Measurements from ENCODE around the gene DESI2.
"Not testable (repeated sequence)": the region's sequence is repeated elsewhere in the genome, so short reads cannot be mapped to it uniquely, and the experiment has no call there.

DESI2 gene

DNA sequence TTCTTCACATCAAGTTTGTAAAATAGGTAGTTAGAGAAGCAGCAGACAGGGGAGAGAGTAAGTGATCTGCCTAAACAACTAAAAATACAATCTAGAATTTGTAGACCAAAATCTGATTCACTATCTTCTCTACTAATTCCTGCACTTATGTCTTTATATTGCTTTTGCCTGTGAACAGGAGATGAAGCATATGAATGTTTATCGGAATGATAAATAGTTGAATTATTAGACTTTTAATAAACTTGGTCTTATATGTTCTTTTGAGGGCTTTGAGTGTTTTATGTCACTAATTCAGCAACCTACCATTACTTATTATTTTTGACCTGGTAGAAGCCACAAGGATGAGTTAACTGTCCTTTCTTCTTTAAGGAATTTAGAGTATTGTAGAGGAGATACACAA, 2.3 kb downstream of the DESI2 start:
- FAIRE-seq: no peak

DNA sequence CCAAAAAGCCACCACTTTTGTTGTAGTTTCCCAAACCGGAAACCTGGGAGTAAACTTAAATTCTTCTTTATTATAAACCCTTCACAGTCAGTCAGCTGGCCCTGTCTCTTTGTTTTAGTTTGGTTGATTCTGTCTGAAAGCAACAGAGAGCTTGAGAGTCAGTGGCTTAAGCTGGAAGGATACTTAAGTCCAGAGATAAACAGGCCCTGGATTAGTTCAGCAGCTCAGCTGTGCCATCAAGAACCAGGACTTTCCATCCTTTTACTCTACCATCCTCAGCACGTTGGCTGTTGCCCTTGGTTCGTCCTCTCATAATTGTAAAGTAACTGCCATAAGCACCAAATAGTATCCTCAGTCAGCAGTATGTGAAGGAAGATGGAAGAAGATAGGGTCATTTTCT, 4.5 kb downstream of the DESI2 start:
- FAIRE-seq: no peak

DNA sequence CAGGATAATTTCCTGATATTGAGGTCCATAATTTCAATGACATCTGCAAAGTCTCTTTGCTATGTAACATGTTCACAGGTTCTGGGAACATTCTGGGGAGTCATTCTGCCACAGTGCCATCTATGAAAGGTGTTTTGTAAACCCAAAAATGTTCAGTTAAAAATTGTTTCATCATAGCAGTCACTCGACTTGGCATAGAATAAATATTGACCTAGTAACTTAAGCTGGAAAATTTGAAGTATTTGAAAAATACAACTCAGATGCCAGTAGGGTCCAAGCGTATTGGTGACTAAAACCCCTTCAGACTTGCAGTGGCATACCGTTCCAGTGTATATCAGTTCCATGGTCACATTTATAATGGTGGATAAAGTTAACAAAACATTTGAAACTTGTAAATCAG, 6.8 kb downstream of the DESI2 start:
- FAIRE-seq: no peak

DNA sequence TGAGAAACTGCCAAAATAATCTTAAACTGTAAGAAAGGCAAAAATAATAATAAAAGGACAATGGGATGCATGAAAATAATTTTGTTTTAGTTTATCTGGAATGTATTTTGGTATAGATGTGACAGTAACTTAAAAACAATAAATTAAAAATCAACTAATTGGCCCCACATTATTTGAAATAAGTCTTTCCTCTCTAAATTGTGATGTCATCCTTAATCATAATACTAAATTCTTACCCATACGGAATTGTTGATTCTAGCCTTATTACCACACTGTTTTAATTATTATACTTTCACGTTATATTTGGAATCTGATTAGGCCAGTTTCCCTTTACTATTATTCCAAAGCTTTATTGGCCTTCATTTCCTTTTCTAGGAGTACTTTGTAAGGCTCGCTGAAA, 7.7 kb downstream of the DESI2 start:
- no peak for FAIRE-seq

DNA sequence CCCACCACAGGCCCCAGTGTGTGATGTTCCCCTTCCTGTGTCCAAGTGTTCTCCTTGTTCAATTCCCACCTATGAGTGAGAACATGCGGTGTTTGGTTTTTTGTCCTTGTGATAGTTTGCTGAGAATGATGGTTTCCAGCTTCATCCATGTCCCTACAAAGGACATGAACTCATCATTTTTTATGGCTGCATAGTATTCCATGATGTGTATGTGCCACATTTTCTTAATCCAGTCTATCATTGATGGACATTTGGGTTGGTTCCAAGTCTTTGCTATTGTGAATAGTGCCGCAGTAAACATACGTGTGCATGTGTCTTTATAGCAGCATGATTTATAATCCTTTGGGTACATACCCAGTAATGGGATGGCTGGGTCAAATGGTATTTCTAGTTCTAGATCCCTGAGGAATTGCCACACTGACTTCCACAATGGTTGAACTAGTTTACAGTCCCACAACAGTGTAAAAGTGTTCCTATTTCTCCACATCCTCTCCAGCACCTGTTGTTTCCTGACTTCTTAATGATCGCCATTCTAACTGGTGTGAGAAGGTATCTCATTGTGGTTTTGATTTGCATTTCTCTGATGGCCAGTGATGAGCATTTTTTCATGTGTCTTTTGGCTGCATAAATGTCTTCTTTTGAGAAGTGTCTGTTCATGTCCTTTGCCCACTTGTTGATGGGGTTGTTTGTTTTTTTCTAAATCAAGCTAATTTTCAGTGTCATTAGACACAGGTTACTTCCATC, 8.8 kb downstream of the DESI2 start:
- FAIRE-seq: not testable (repeated sequence)

DNA sequence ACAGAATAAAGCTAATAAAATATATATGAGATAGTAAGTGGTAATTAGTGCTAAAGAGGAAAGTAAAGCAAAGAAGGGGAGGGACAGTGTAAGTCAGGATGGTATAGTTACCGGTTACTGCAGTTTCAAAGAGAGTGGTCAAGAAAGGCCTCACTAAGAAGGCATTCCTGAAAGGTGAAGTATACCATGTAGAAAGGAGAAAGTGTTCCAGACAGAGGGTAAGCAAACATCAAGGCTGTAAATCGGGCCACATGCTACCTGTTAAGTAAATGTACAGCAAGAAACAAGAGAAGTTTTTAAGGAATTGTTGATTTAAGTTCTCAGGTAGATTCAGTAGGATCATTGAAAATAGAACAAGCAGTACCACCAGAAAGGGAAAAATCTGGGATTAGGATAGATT, 9.7 kb downstream of the DESI2 start:
- no peak for FAIRE-seq

DNA sequence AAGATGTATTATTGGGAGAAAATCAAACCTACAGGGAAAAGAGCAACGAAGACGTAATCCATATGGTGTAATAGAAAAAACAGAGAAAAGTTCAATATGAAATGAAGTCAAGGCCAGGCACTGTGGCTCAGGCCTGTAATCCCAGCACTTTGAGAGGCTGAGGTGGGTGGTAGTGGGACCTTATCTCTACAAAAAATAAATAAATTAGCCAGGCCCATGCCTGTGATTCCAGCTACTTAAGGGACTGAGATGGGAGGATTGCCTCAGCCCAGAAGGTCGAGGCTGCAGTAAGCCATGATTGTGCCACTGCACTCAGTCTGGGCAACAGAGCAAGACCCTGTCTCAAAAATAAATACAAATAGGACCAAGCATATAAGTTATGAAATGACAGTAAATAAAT, 11.4 kb downstream of the DESI2 start:
- FAIRE-seq: no peak

GRCh38 chr1:244665771-244666217, 12.9 kb downstream of the DESI2 start:
- FAIRE-seq: no peak

DNA sequence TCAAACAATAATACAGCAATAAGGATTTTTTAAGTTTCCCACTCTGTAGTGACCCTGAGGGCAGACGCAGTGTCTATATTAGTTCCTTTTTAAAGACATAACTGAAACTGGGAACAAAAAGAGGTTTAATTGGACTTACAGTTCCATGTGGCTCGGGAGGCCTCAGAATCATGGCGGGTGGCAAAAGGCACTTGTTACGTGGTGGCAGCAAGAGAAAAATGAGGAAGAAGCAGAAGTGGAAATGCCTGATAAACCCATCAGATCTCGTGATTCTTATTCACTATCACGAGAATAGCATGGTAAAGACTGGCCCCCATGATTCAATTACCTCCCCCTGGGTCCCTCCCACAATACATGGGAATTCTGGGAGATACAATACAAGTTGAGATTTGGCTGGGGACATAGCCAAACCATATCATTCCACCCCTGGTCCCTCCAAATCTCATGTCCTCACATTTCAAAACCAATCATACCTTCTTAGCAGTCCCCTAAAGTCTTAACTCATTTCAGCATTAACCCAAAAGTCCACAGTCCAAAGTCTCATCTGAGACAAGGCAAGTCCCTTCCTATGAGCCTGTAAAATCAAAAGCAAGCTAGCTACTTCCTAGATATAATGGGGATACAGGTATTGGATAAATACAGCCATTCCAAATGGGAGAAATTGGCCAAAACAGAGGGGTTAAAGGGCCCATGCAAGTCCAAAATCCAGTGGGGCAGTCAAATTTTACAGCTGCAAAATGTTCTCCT, 13.9 kb downstream of the DESI2 start:
- FAIRE-seq: not testable (repeated sequence)

- no peak for FAIRE-seq
Measured at GRCh38 chr1:244667797-244668196, 14.9 kb downstream of the DESI2 start.

DNA sequence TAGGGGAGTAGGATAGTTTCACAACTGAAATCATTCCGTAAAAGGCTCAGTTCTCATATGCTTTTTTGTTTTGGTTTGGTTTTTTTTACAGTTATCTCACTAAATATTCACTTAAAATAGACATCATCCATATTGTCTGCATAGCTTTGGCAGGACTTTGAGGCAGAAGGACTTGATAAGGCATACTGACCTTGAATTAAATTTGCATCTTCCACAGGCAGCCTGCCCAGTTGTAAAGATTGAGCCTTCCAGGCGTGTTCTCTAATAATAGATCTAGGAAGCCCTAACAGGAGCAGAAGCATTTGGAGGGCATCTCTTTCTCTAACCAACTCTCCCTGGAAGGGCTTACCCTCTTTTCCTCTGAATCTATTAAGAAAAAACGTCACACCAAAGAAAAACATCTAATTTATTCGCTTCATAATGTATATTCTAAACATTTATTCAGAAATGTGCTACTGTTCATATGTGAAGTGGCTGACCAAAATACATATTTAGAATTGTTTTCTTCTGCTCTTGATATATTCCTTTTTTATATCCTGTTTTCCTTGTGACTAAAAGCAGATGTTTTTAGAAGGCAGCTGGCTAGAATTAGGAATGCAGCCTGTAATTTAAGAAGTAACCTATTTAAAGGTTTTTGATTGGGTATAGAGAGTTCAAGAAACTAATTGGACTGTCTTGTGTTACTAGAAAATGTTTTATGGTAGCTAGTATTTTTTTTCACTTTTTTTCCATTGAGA, 20.2 kb downstream of the DESI2 start:
- FAIRE-seq: no peak

GRCh38 chr1:244674446-244674845, 21.5 kb downstream of the DESI2 start:
- FAIRE-seq: no peak

DNA sequence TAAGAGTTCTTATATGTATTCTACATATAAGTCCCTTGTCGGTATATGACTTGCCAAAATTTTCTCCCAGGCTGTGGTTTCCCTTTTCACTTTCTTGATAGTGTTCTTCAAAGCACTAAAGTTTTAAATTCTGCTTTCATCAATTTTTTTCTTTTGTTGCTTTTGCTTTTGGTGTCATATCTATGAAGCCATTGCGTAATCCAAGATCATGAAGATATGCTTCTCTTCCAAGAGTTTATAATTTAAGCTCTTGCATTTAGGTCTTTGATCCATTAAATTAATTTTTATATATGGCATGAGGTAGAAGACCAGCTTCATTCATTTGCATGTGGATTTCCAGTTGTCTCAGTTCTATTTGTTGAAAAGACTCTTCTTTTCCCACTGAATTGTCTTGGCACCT, 22.2 kb downstream of the DESI2 start:
- FAIRE-seq: no peak

DNA sequence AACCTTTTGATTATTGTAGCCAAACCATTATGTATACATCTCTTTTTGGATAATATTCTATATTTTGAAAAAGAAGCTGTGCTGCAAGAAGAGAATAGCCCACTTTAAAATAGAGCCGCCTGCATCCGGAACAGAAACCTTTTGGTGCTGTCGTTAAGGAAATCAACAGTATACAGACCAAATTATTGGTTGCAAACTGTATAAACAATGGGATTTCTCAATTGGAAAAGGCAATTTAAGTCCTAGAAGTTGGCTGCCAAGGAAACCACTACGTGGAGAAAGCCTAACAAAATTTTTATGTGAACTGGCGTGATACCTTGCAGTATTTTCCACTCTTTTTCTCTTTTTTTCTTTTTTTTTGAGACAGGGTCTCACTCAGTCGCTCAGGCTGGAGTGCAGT, 25.8 kb downstream of the DESI2 start:
- FAIRE-seq: no peak

DNA sequence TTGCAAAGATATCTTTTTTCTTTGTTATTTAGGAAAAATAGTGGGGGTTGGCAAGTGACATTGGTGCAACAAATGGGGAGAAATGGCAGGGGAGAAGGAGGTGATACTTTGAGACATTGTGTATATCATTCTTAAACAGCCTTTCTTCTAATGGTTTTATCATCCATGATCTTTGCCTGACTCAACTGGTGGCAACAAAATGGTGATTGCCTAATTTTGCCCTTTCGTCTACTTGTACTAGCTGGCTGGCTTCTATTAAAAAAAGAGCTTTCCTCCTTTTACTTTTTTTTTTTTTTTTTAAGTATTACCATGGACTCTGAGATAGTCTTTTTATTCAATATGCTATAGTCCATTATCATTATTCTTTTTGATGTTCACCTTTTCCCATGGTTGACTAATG, 27.7 kb downstream of the DESI2 start:
- FAIRE-seq: no peak

- not testable (repeated sequence) for FAIRE-seq
Measured at GRCh38 chr1:244682087-244682486, 29.2 kb downstream of the DESI2 start.

GRCh38 chr1:244695937-244696336, 43.0 kb downstream of the DESI2 start:
- no peak for FAIRE-seq

GRCh38 chr1:244699741-244700140, 46.8 kb downstream of the DESI2 start:
- FAIRE-seq: no peak

DNA sequence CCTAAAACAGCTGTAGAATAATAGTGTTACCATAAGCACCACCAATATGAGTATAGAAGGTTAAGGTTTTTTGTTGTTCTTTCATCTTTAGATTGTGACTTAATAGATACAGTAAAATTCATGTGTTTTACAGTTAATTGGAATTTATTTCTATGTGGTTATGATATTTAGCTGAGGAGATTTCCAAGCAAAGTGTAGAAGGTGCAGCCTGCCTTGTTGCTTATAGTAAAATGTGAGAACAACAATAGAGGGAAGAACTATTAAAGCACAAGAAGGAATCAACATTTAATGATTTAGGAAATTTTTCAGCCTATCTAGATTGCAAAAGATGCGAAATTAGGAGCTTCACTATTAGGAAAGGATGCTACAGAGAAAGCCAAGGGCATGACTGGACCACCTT, 47.9 kb downstream of the DESI2 start:
- FAIRE-seq: no peak

DNA sequence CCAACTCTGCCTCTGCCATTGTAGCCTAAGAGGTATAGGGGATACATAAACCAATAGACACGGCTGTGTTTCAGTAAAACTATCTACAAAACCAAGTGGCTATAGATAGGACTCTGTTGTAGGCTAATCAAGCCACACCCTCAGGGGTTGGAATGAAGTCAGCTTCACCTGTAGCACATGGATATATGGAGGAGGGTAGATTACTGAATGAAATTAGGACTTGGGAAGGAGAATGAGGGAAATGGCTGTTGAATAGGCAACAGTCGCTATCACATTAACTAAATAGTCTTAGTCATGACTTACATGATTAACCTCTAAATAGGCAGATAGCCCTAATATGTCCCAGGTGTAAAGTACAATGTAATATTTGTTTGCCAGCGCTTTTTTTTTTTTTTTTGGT, 49.7 kb downstream of the DESI2 start:
- FAIRE-seq: no peak

- no peak for FAIRE-seq
Measured at GRCh38 chr1:244704107-244704506, 51.2 kb downstream of the DESI2 start.

GRCh38 chr1:244705261-244706234, 52.6 kb downstream of the DESI2 start:
- FAIRE-seq: no peak
